Small intestine (tissue), 7 donors: ENCODE data around the gene KIF20B. TPM values are rescaled to one million over a fixed set of nuclear protein-coding genes. Genes with fewer than 3 reads are reported as not detected.
"Not testable (repeated sequence)": the region's sequence is repeated elsewhere in the genome, so short reads cannot be mapped to it uniquely, and the experiment has no call there.

Experiments used
- DNase-seq, 2 donors: peaks; one replicate each; pipeline versions ENCODE4 v3.0.0 to v3.0.0-alpha.2; 2013
- FAIRE-seq: peaks from 2 replicates; lab custom pipeline; 2012; peaks lifted over from hg19 to GRCh38; lab: Jason Lieb, UNC
- H3K27ac ChIP-seq, 3 donors: one replicate each; pipeline ENCODE4 v1.5.1; 2013; ENCODE audit warnings: low read length in 2 of 3, mild to moderate bottlenecking in 2 of 3, control low read depth in 1 of 3, inconsistent platforms in 1 of 3, low read depth in 1 of 3, moderate library complexity in 1 of 3
- H3K27me3 ChIP-seq, 3 donors: one replicate each; pipeline ENCODE4 v1.6.1; 2013; ENCODE audit warnings: low read length in 3 of 3, inconsistent platforms in 1 of 3; ENCODE audit not compliant: control insufficient read depth in 3 of 3, insufficient read depth in 3 of 3
- H3K36me3 ChIP-seq, 3 donors: one replicate each; pipeline ENCODE4 v1.6.1; 2013; ENCODE audit warnings: low read length in 3 of 3, inconsistent platforms in 1 of 3, low read depth in 1 of 3, mild to moderate bottlenecking in 1 of 3, moderate library complexity in 1 of 3; ENCODE audit not compliant: control insufficient read depth in 3 of 3, insufficient read depth in 2 of 3
- H3K4me1 ChIP-seq, 3 donors: one replicate each; pipeline ENCODE4 v1.6.1; 2013; ENCODE audit warnings: low read length in 2 of 3, inconsistent platforms in 1 of 3, low read depth in 1 of 3, mild to moderate bottlenecking in 1 of 3, moderate library complexity in 1 of 3; ENCODE audit not compliant: control insufficient read depth in 3 of 3, insufficient read depth in 2 of 3
- H3K4me3 ChIP-seq, 3 donors: one replicate each; pipeline ENCODE4 v1.5.1; 2013; ENCODE audit warnings: low read length in 3 of 3, control low read depth in 1 of 3, inconsistent platforms in 1 of 3, low read depth in 1 of 3, mild to moderate bottlenecking in 1 of 3, moderate library complexity in 1 of 3
- H3K9me3 ChIP-seq, 2 donors: one replicate each; pipeline ENCODE4 v1.6.1; 2013; ENCODE audit warnings: low read depth in 1 of 2, low read length in 1 of 2; ENCODE audit not compliant: control insufficient read depth in 2 of 2, insufficient read depth in 1 of 2
- WGBS, 3 donors: extraction: QIAGEN DNeasy Blood & Tissue Kit; methylation state at CpG; one replicate each; pipeline ENCODE4 v1.1.7; 2013; 5-methylcytosine and 5-hydroxymethylcytosine counted together
- polyA plus RNA-seq, 4 donors: library from polyadenylated mRNA; stranded (reverse) in 3 of 4; unstranded in 1 of 4; fragments of 200-250 nt in 3 of 4; fragments of 120-200 nt in 1 of 4; gene quantifications; one replicate each; pipeline versions ENCODE4 v1.2.1 to v1.2.3, GENCODE V29; 2013
- donor health status: healthy with polysubstance abuse.
- donor health status: control.
- donor health status: control.
- donor health status: Bipolar disorder and iron deficiency.
- donor health status: healthy.

The KIF20B gene
- polyA plus RNA-seq, 4 donors, result 1.6 to 9.1 (median 3.9) TPM

- FAIRE-seq, result no peak
- 46 to 63% (median 51%) methylated on average over 3 of the region's 3 CpGs for WGBS, 3 donors
- H3K27me3 ChIP-seq, result no peaks in the 10 kb centered on the region
- H3K4me3 ChIP-seq, result no peak overlapping the region
- no peaks in the 10 kb centered on the region for H3K36me3 ChIP-seq
- DNase-seq, result no peak
- peaks cover 0 to 3% (median 0%) of the 10 kb centered on the region in 3 donors for H3K4me1 ChIP-seq
- H3K9me3 ChIP-seq, result peaks cover 0 to under 1% of the 10 kb centered on the region in 2 donors
- H3K27ac ChIP-seq, result no peak overlapping the region
These were observed 112.2 kb downstream of the KIF20B start for GRCh38 chr10:89813546-89813945.

- peaks cover 0 to 3% (median 0%) of the 10 kb centered on the region in 3 donors for H3K4me1 ChIP-seq
- FAIRE-seq (no peak), DNase-seq (peak in 1 of 2 donors; percentile 18)
- no peaks in the 10 kb centered on the region for H3K36me3 ChIP-seq
- no peak overlapping the region for H3K27ac ChIP-seq
- no peaks in the 10 kb centered on the region for H3K27me3 ChIP-seq
- WGBS, 3 donors, result 76 to 88% (median 86%) methylated on average over 1 of the region's 1 CpG
- H3K4me3 ChIP-seq, result no peak overlapping the region
- peaks cover 0 to 6% of the 10 kb centered on the region in 2 donors for H3K9me3 ChIP-seq
These were observed 112.9 kb downstream of the KIF20B start for GRCh38 chr10:89814278-89814677.

- Histone ChIP-seq H3K27me3 (no peaks in the 10 kb centered on the region), H3K4me3 (no peak overlapping the region), H3K4me1 (peaks cover 0 to 3% (median 0%) of the 10 kb centered on the region in 3 donors), H3K27ac (no peak overlapping the region), H3K9me3 (peaks cover 0 to 6% of the 10 kb centered on the region in 2 donors), H3K36me3 (no peaks in the 10 kb centered on the region)
- DNase-seq, result peak in 1 of 2 donors; percentile 26
- no peak for FAIRE-seq
- WGBS, 3 donors, result 70 to 86% (median 72%) methylated on average over 5 of the region's 5 CpGs
These were observed 113.9 kb downstream of the KIF20B start for GRCh38 chr10:89815049-89815853.

GRCh38 chr10:89819008-89819407 lies 117.6 kb downstream of the KIF20B start:
- not testable (repeated sequence) for H3K36me3 ChIP-seq, H3K27ac ChIP-seq, H3K4me3 ChIP-seq, DNase-seq, FAIRE-seq, H3K9me3 ChIP-seq, H3K27me3 ChIP-seq, H3K4me1 ChIP-seq
- 70 to 83% (median 73%) methylated on average over 3 of the region's 3 CpGs for WGBS, 3 donors

Other genes starting within 250 kb of the KIF20B start
- under 1 TPM in 2 of 4 donors, not detected in 2; 0.21 to 0.89 TPM for gene SLC16A12, start 166.0 kb upstream of the KIF20B start, polyA plus RNA-seq
- gene PANK1, start 56.3 kb upstream of the KIF20B start, polyA plus RNA-seq, result 10 to 100 TPM; 13.1 to 27.7 (median 21.4) TPM